Fibroblast of peridontal ligament (primary cell): Measurements from ENCODE around the gene DIPK1B.

Source experiments
- DNase-seq: peaks from one replicate; pipeline ENCODE4 v3.0.0-alpha.2; 2010; ENCODE audit errors: extremely low read depth

Gene DIPK1B

DNA sequence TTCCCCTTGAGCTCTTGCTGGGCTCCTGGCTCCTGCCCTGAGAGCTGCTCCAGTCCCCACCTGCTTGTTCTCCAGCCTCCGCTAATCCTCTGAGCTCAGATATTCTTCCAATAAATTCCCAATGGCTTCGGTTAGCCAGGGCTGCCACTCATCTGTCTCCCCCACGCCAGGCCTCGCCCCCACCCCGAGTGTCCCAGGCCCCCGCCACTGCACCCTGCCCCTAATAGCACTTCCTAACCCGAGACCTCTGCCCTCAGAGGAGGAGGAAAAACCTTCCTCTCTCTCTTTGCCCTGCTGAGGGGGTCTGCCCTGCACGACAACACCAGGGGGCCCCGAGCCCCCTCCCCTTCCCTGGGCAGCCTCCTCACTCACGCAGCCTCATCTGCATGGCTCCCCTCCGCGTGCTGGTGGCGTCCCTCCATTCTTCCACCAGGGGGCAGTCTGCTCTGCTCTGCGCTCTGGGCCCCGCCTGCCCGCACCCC, 57.4 kb downstream of the DIPK1B start:
- DNase-seq = no peak

DNA sequence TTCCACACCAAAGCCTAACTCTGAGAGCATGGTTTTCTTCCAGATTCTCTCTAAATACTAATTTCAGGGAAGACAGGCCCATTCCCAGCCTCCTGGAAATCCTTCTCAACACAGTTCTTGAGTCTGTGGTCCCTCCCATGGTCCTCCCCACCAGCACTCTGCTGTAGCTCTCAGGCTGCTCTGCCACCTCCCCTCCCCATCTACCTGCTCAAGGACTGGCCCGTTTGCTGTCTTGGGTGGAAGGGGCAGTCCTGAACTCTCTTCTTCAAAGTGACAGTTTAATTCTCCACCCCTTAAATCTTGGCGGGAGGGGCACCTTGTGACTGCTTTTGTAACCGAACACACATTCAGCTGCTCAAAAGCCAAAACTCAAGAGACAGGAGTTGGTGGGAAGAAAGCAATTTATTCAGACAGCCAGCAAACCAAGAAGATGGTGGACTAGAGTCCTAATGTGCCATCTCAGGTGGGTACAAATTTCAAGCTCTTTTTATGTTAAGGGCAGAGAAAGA, 59.6 kb downstream of the DIPK1B start:
- no peak for DNase-seq

DNA sequence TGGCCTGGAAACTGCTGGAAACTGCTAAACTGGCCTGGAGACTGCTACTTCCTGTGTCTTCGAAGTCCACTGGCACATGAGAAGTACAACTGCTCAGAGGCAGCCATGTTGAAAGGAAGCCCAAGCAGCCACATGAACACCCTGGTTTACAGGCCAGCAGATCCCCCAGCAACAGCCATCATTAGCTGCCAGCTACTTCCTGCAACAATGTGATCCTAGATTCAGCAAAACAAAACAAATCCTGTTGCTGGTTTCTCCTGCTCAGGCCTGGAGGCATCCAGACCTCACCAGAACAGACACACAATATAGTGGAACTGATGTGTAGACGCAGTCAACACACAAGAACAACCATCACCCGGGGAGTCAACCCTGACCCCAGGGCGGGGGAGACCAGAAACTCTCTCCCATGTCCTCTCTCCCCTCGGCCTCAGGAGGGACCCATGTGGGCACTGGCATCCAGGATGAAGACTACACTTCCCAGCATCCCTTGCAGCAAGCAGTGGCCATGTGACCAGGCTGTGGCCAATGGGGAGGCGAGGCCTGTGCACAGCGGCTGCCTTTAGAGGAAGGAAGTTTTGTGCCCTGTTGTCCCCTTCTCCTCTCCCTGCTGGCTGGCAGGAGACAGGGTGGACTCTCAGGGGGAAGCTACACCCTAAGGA, 61.1 kb downstream of the DIPK1B start:
- no peak for DNase-seq
